GM19025 (cell line): ENCODE results near the gene PAXIP1.

Experiments used
- ATAC-seq: cut with Tn5 transposase; IDR thresholded peaks from one replicate; pipeline ENCODE4 v1.9.1; 2021; ENCODE audit warnings: mild to moderate bottlenecking, low read depth, moderate library complexity; ENCODE audit not compliant: unreplicated experiment

Gene PAXIP1

GRCh38 chr7:154914996-154915380 is 87.9 kb downstream of the PAXIP1 start:
- no peak for ATAC-seq

- no peak for ATAC-seq
These were observed 88.5 kb downstream of the PAXIP1 start for GRCh38 chr7:154914308-154914995.

- ATAC-seq = peak; percentile 94
These were observed 89.2 kb downstream of the PAXIP1 start for GRCh38 chr7:154913638-154914307.

- ATAC-seq = no peak
These were observed 89.9 kb downstream of the PAXIP1 start for GRCh38 chr7:154912871-154913637.

GRCh38 chr7:154911862-154912455 is 91.0 kb downstream of the PAXIP1 start:
- ATAC-seq = no peak

- ATAC-seq = no peak
These were observed 91.5 kb downstream of the PAXIP1 start for GRCh38 chr7:154911411-154911810.

- no peak for ATAC-seq
These were observed 91.9 kb downstream of the PAXIP1 start for GRCh38 chr7:154910977-154911376.

- ATAC-seq = no peak
These were observed 92.8 kb downstream of the PAXIP1 start for GRCh38 chr7:154910125-154910524.

- no peak for ATAC-seq
These were observed 93.5 kb downstream of the PAXIP1 start for GRCh38 chr7:154909241-154910105.

- ATAC-seq = no peak
These were observed 95.0 kb downstream of the PAXIP1 start for GRCh38 chr7:154907651-154908620.

- no peak for ATAC-seq
These were observed 96.1 kb downstream of the PAXIP1 start for GRCh38 chr7:154906736-154907355.

- ATAC-seq = no peak
These were observed 96.7 kb downstream of the PAXIP1 start for GRCh38 chr7:154906201-154906600.

GRCh38 chr7:154905615-154906014 is 97.3 kb downstream of the PAXIP1 start:
- no peak for ATAC-seq

- ATAC-seq = no peak
These were observed 97.8 kb downstream of the PAXIP1 start for GRCh38 chr7:154905146-154905545.

- ATAC-seq = no peak
These were observed 99.7 kb downstream of the PAXIP1 start for GRCh38 chr7:154903083-154903731.

GRCh38 chr7:154902600-154903082 is 100.3 kb downstream of the PAXIP1 start:
- ATAC-seq = no peak

GRCh38 chr7:154899862-154900261 is 103.1 kb downstream of the PAXIP1 start:
- ATAC-seq = no peak
